AG08395 (cell line): ENCODE measurements around the gene SP2.
A peak's percentile ranks its signal among the peaks of the same experiment; 100 is the strongest.

Experiments used
- DNase-seq: peaks from one replicate; pipeline ENCODE4 v3.0.0; 2012; ENCODE audit warnings: mixed read lengths, low spot score

The SP2 gene

GRCh38 chr17:47870056-47870455 lies 26.0 kb upstream of the SP2 start:
- no peak for DNase-seq

GRCh38 chr17:47871048-47871447 lies 25.0 kb upstream of the SP2 start:
- no peak for DNase-seq

GRCh38 chr17:47872019-47872650 lies 23.9 kb upstream of the SP2 start:
- no peak for DNase-seq

- DNase-seq: no peak
Observed at GRCh38 chr17:47872651-47873161, 23.3 kb upstream of the SP2 start.

- no peak for DNase-seq
Observed at GRCh38 chr17:47873200-47874090, 22.6 kb upstream of the SP2 start.

GRCh38 chr17:47875011-47875985 lies 20.7 kb upstream of the SP2 start:
- DNase-seq: no peak

- DNase-seq: no peak
Observed at GRCh38 chr17:47877368-47878034, 18.5 kb upstream of the SP2 start.

GRCh38 chr17:47878203-47879027 lies 17.6 kb upstream of the SP2 start:
- DNase-seq: no peak

- peak; percentile 57 for DNase-seq
Observed at GRCh38 chr17:47879028-47879585, 16.9 kb upstream of the SP2 start.

GRCh38 chr17:47879776-47880454 lies 16.1 kb upstream of the SP2 start:
- DNase-seq: no peak

GRCh38 chr17:47882247-47882646 lies 13.8 kb upstream of the SP2 start:
- DNase-seq: peak; percentile 73

- DNase-seq: no peak
Observed at GRCh38 chr17:47882695-47883588, 13.1 kb upstream of the SP2 start.

- DNase-seq: no peak
Observed at GRCh38 chr17:47883589-47884426, 12.2 kb upstream of the SP2 start.

GRCh38 chr17:47884427-47884740 lies 11.7 kb upstream of the SP2 start:
- DNase-seq: no peak

- DNase-seq: no peak
Observed at GRCh38 chr17:47884905-47885730, 10.9 kb upstream of the SP2 start.

GRCh38 chr17:47888293-47888692 lies 7.7 kb upstream of the SP2 start:
- DNase-seq: no peak
